SK-N-MC (cell line): ENCODE results near the gene MTARC2.

Experiments used
- DNase-seq: peaks from one replicate; pipeline ENCODE4 v3.0.0-alpha.2; 2011; ENCODE audit warnings: low read depth, low spot score
- H3K27ac ChIP-seq: fragments of 200-600 bp; sonication (generic); 2 replicates; pipeline ENCODE4 v1.5.1; 2016; ENCODE audit warnings: mixed run types
- H3K36me3 ChIP-seq: fragments of 200-600 bp; sonication (generic); 2 replicates; pipeline ENCODE4 v1.6.1; 2017; ENCODE audit warnings: antibody characterized with exemption, low read length, mixed read lengths; ENCODE audit not compliant: insufficient read depth
- H3K4me3 ChIP-seq: fragments of 200-600 bp; sonication (generic); 2 replicates; pipeline ENCODE4 v1.5.1; 2016
- H3K9ac ChIP-seq: fragments of 200-600 bp; sonication (generic); 2 replicates; pipeline ENCODE4 v1.8.0; 2017; ENCODE audit warnings: mixed run types, mixed read lengths; ENCODE audit not compliant: insufficient read length
- H3K9me3 ChIP-seq: fragments of 200-600 bp; sonication (generic); 2 replicates; pipeline ENCODE4 v1.6.1; 2017; ENCODE audit warnings: low read depth, mild to moderate bottlenecking, antibody characterized with exemption, low read length, moderate library complexity, mixed read lengths
- EZH2 ChIP-seq: fragments of 200-600 bp; sonication (generic); IDR thresholded peaks from one replicate; pipeline ENCODE4 v1.6.1; 2017; ENCODE audit warnings: antibody characterized with exemption
- FOXP2 ChIP-seq: optimal IDR thresholded peaks from 2 replicates; pipeline ENCODE3; 2011; ENCODE audit warnings: mild to moderate bottlenecking, moderate library complexity; ENCODE audit not compliant: insufficient read depth; ENCODE audit errors: extremely low read length, control extremely low read depth
- POLR2AphosphoS5 ChIP-seq: IDR thresholded peaks from 2 replicates; pipeline ENCODE4 v1.6.1; 2012; ENCODE audit warnings: mild to moderate bottlenecking, low read depth, low read length, borderline replicate concordance

Gene MTARC2

GRCh38 chr1:220757441-220757840 lies 9.3 kb downstream of the MTARC2 start:
- no peak for TF ChIP-seq POLR2AphosphoS5
- no peak for TF ChIP-seq FOXP2
- DNase-seq, result no peak
- no peak overlapping the region for H3K9ac ChIP-seq
- no peak overlapping the region for H3K27ac ChIP-seq
- H3K9me3 ChIP-seq, result no peaks in the 10 kb centered on the region
- H3K36me3 ChIP-seq, result no peaks in the 10 kb centered on the region
- no peak overlapping the region for H3K4me3 ChIP-seq

GRCh38 chr1:220759147-220759546 lies 11.0 kb downstream of the MTARC2 start:
- Histone ChIP-seq H3K4me3 (no peak overlapping the region), H3K9ac (no peak overlapping the region), H3K36me3 (no peaks in the 10 kb centered on the region), H3K27ac (no peak overlapping the region), H3K9me3 (no peaks in the 10 kb centered on the region)
- DNase-seq, result no peak
- TF ChIP-seq FOXP2, result no peak
- no peak for TF ChIP-seq POLR2AphosphoS5
- no peak for TF ChIP-seq EZH2

DNA sequence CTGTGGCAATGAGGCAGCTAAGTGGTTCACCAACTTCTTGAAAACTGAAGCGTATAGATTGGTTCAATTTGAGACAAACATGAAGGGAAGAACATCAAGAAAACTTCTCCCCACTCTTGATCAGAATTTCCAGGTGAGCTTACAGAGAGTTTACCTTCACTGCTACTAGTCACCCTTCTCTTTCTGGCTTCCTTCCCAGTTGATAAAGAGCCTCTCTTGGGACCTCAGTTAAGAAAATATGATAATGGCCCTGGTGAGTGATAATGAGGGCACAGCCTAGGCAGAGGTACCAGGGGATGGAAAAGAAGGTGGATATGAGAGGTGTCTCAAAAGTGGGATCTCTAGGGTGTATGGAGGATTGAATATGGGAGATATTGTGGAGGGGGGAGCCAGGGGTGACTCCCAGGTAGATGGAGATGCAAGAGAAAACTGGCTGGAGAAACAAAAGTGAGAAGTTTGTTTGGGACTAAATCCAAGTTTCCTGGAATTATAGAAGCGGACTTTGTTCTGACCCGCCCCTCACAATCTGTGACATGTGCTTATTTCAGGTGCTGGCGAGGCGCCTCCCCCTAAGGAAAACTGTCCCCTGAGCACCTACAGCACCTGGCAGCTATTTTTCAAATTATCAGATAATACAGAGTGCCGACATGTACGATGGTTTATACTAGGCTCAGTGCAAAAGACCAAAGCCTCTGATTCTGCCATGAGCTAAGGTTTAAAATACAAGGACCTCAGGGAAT lies 13.7 kb downstream of the MTARC2 start:
- H3K4me3 ChIP-seq, result no peak overlapping the region
- DNase-seq, result no peak

GRCh38 chr1:220764757-220765156 lies 16.6 kb downstream of the MTARC2 start:
- H3K9me3 ChIP-seq, result no peaks in the 10 kb centered on the region
- H3K4me3 ChIP-seq, result no peak overlapping the region
- no peak overlapping the region for H3K27ac ChIP-seq
- DNase-seq, result no peak
- no peaks in the 10 kb centered on the region for H3K36me3 ChIP-seq
- no peak overlapping the region for H3K9ac ChIP-seq
- TF ChIP-seq EZH2, result no peak
- no peak for TF ChIP-seq POLR2AphosphoS5
- TF ChIP-seq FOXP2, result no peak

More for the DNA sequence above, 13.7 kb downstream of the MTARC2 start:
- Histone ChIP-seq H3K36me3 (no peaks in the 10 kb centered on the region), H3K27ac (no peak overlapping the region), H3K9ac (no peak overlapping the region), H3K9me3 (no peaks in the 10 kb centered on the region)
- TF ChIP-seq FOXP2 (no peak), EZH2 (no peak), POLR2AphosphoS5 (no peak)

- H3K36me3 ChIP-seq, result no peaks in the 10 kb centered on the region
- H3K27ac ChIP-seq, result no peak overlapping the region
- H3K9me3 ChIP-seq, result no peaks in the 10 kb centered on the region
- H3K9ac ChIP-seq, result no peak overlapping the region
- TF ChIP-seq FOXP2, result no peak
- no peak for TF ChIP-seq POLR2AphosphoS5
- TF ChIP-seq EZH2, result no peak
- no peak for DNase-seq
- no peak overlapping the region for H3K4me3 ChIP-seq
Measured at GRCh38 chr1:220767312-220768125, 19.4 kb downstream of the MTARC2 start.

- Histone ChIP-seq H3K9ac (no peak overlapping the region), H3K27ac (no peak overlapping the region), H3K9me3 (no peaks in the 10 kb centered on the region), H3K4me3 (no peak overlapping the region), H3K36me3 (no peaks in the 10 kb centered on the region)
- TF ChIP-seq EZH2 (no peak), POLR2AphosphoS5 (no peak), FOXP2 (no peak)
- no peak for DNase-seq
Measured at GRCh38 chr1:220768126-220768601, 20.0 kb downstream of the MTARC2 start.

GRCh38 chr1:220769205-220769604 lies 21.1 kb downstream of the MTARC2 start:
- TF ChIP-seq POLR2AphosphoS5 (no peak), FOXP2 (no peak), EZH2 (no peak)
- no peak for DNase-seq
- H3K36me3 ChIP-seq, result no peaks in the 10 kb centered on the region

DNA sequence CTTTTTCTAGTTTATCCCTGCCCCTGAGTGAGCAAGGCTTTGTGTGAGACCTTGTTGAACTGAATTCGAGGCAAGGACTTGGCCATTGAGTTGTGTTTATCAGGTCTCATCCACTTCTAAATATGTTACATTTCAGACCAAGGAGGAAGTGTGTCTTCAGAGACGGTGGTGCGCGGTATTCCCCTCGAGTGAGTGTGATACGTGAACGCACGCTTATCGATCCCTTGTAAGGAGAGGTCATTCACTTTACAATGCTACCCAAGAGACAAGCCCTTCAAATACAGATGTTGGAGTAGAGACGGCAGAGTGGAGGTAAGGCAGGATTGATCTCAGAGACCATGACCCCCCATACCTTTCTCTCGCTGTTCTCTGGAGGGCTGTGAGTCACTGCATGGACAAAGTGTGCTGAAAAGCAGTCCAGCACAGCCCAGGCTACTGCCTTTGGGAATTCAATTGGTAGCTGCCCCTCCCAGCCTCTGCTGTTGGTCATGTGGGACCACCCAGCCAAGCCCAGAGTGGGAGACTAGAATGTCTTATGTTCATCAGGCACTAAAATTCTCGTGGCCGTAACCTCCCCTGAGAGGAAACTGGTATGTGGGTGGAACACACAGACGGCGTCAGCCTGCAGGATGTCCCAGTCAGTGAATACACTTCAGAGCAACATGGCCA lies 22.3 kb downstream of the MTARC2 start:
- no peaks in the 10 kb centered on the region for H3K36me3 ChIP-seq
- no peak for DNase-seq
- TF ChIP-seq POLR2AphosphoS5 (no peak), FOXP2 (no peak), EZH2 (no peak)
- no peak overlapping the region for H3K9ac ChIP-seq
- H3K4me3 ChIP-seq, result no peak overlapping the region
- H3K9me3 ChIP-seq, result no peaks in the 10 kb centered on the region
- no peak overlapping the region for H3K27ac ChIP-seq

More at GRCh38 chr1:220769205-220769604, 21.1 kb downstream of the MTARC2 start:
- Histone ChIP-seq H3K9me3 (no peaks in the 10 kb centered on the region), H3K9ac (no peak overlapping the region), H3K27ac (no peak overlapping the region), H3K4me3 (no peak overlapping the region)
